ENCODE results near the gene LRP1.

GRCh38 chr12:57178213-57178612 lies 49.9 kb downstream of the LRP1 start:
- TF ChIP-seq CTCF (IDR thresholded peaks at IDR 0.05) = no peak
- TF ChIP-seq POLR2A (IDR thresholded peaks at IDR 0.05) = no peak

Measured in Peyer's patch (tissue), 4 donors.